OCI-LY7 (cell line): ENCODE results near the gene EXOC4.

Experiments used
- EZH2phosphoT487 ChIP-seq: fragments of 200-600 bp; sonication (generic); IDR thresholded peaks from 2 replicates; pipeline ENCODE4 v1.6.1; 2018; ENCODE audit warnings: low read depth, borderline replicate concordance, mild to moderate bottlenecking, mixed run types, antibody characterized with exemption, low read length, moderate library complexity, mixed read lengths
- TF ChIP-seq, protein P1 (sequence below): fragments of 200-600 bp; sonication (generic); conservative IDR thresholded peaks from 2 replicates; pipeline ENCODE4 v1.5.1; 2014; ENCODE audit warnings: mild to moderate bottlenecking, antibody characterized with exemption, low read length, moderate library complexity, mixed read lengths

DNA sequence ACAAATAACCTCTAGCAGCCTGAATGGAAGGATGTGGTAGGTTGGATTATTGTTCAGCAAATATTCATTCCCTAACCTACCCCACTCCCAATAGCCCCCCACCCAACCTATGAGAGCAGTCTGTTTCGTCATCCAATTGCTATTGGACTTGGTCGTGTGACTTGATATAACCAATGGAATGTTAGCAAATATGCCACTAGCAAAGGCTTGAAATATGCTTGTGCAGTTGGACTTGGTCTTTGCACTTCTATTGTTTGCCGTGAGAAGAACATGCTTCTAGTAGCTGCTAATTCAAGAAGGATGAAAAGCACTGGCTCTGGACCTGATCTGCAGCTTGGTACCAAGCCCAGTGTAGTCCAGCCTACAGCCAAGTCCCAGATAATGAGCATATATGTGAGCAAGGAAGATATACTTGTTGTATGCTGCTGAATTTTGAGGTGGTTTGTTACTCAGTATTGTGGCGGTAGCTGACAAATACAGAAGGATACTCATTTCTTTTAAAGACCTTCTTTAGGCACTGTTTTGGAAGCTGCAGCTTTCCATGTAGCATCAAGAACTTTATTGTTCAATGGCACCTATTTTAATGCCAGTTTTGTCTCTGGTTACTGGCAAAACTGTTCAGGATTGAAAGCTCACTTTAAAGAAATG is 180.4 kb downstream of the EXOC4 start:
- TF ChIP-seq, protein P1, sequence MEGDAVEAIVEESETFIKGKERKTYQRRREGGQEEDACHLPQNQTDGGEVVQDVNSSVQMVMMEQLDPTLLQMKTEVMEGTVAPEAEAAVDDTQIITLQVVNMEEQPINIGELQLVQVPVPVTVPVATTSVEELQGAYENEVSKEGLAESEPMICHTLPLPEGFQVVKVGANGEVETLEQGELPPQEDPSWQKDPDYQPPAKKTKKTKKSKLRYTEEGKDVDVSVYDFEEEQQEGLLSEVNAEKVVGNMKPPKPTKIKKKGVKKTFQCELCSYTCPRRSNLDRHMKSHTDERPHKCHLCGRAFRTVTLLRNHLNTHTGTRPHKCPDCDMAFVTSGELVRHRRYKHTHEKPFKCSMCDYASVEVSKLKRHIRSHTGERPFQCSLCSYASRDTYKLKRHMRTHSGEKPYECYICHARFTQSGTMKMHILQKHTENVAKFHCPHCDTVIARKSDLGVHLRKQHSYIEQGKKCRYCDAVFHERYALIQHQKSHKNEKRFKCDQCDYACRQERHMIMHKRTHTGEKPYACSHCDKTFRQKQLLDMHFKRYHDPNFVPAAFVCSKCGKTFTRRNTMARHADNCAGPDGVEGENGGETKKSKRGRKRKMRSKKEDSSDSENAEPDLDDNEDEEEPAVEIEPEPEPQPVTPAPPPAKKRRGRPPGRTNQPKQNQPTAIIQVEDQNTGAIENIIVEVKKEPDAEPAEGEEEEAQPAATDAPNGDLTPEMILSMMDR: no peak
- TF ChIP-seq EZH2phosphoT487: no peak
